OCI-LY1 (cell line): ENCODE results near the gene PRSS56.

Experiments
- EZH2 ChIP-seq: fragments of 200-600 bp; sonication (generic), shearing (Covaris generic); IDR thresholded peaks from 2 replicates; pipeline ENCODE4 v1.8.0; 2017; ENCODE audit warnings: borderline replicate concordance, mixed run types, mild to moderate bottlenecking, antibody characterized with exemption, low read length, moderate library complexity, mixed read lengths
- TF ChIP-seq, protein P1 (sequence below): fragments of 200-600 bp; sonication (generic), shearing (Covaris generic); IDR thresholded peaks from 2 replicates; pipeline ENCODE4 v1.5.1; 2017; ENCODE audit warnings: mild to moderate bottlenecking, antibody characterized with exemption, low read length, moderate library complexity, mixed read lengths

DNA sequence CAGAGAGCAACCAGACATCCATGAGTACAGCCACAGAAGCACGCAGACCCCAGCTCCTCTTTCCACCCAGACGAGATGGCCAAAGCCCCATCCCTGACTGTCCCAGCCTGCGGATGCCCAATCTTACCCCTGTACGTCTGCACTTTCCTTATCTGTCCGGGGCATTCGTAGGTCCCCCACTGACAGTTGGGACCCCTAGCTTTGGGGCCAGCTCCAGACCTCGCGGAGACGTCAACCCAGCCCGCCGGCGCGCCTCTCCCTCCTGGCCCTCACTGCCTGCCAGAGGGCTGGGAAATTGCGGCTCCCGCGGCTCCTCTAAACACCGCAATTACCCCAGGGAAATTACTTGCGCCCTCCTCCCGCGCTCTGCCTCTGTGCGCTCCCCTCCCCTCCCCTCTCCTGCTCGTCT is 34.8 kb upstream of the PRSS56 start:
- TF ChIP-seq, protein P1, sequence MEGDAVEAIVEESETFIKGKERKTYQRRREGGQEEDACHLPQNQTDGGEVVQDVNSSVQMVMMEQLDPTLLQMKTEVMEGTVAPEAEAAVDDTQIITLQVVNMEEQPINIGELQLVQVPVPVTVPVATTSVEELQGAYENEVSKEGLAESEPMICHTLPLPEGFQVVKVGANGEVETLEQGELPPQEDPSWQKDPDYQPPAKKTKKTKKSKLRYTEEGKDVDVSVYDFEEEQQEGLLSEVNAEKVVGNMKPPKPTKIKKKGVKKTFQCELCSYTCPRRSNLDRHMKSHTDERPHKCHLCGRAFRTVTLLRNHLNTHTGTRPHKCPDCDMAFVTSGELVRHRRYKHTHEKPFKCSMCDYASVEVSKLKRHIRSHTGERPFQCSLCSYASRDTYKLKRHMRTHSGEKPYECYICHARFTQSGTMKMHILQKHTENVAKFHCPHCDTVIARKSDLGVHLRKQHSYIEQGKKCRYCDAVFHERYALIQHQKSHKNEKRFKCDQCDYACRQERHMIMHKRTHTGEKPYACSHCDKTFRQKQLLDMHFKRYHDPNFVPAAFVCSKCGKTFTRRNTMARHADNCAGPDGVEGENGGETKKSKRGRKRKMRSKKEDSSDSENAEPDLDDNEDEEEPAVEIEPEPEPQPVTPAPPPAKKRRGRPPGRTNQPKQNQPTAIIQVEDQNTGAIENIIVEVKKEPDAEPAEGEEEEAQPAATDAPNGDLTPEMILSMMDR = no peak
- no peak for TF ChIP-seq EZH2
